OCI-LY3 (cell line): ENCODE data around the gene SLC10A4.

Experiments used
- H2AFZ ChIP-seq: fragments of 200-600, 300-600 bp; shearing (Covaris generic); 2 replicates; pipeline ENCODE4 v1.6.0; 2014; ENCODE audit warnings: antibody characterized with exemption, low read depth, low read length
- H3K27ac ChIP-seq: fragments of 200-600, 300-600 bp; sonication (generic); 2 replicates; pipeline ENCODE4 v1.5.1; 2014; ENCODE audit warnings: mild to moderate bottlenecking, low read length, moderate library complexity, mixed read lengths
- H3K27me3 ChIP-seq: fragments of 200-600, 300-600 bp; sonication (generic); 2 replicates; pipeline ENCODE4 v1.6.1; 2014; ENCODE audit warnings: low read depth, low read length, mixed read lengths
- H3K36me3 ChIP-seq: fragments of 200-600, 300-600 bp; sonication (generic); replicated peaks from 2 replicates; pipeline ENCODE3; 2014; ENCODE audit warnings: low read depth, low read length, mixed read lengths
- H3K4me1 ChIP-seq: fragments of 300-600, 200-600 bp; sonication (generic); 2 replicates; pipeline ENCODE4 v1.6.1; 2014; ENCODE audit warnings: low read length, mixed read lengths
- H3K4me2 ChIP-seq: fragments of 200-600, 300-600 bp; sonication (generic); 2 replicates; pipeline ENCODE4 v1.6.1; 2014; ENCODE audit warnings: low read length, mixed read lengths
- H3K4me3 ChIP-seq: fragments of 300-600, 200-600 bp; sonication (generic); 2 replicates; pipeline ENCODE4 v1.5.1; 2014; ENCODE audit warnings: antibody characterized with exemption, mild to moderate bottlenecking, low read length, moderate library complexity
- H3K79me2 ChIP-seq: fragments of 300-600, 200-600 bp; shearing (Covaris generic); 2 replicates; pipeline ENCODE4 v1.6.1; 2014; ENCODE audit warnings: mild to moderate bottlenecking, low read length, mixed read lengths
- H3K9ac ChIP-seq: fragments of 300-600, 200-600 bp; shearing (Covaris generic); 2 replicates; pipeline ENCODE4 v1.6.0; 2014; ENCODE audit warnings: mild to moderate bottlenecking, low read length, moderate library complexity
- H3K9me3 ChIP-seq: fragments of 200-600, 300-600 bp; shearing (Covaris generic); 2 replicates; pipeline ENCODE4 v1.6.1; 2014; ENCODE audit warnings: low read length, mixed read lengths; ENCODE audit not compliant: insufficient read depth
- H4K20me1 ChIP-seq: fragments of 200-600, 300-600 bp; sonication (generic); 2 replicates; pipeline ENCODE4 v1.6.1; 2016; ENCODE audit warnings: low read length, mixed read lengths; ENCODE audit not compliant: insufficient read depth
- EZH2phosphoT487 ChIP-seq: fragments of 200-600 bp; shearing (Covaris generic); IDR thresholded peaks from 2 replicates; pipeline ENCODE4 v1.6.1; 2018; ENCODE audit warnings: antibody characterized with exemption, mixed run types, low read depth
- TF ChIP-seq, protein P1 (sequence below): fragments of 200-600, 300-600 bp; sonication (generic); IDR thresholded peaks from 2 replicates; pipeline ENCODE4 v1.5.1; 2014; ENCODE audit warnings: antibody characterized with exemption, low read length, low read depth

The SLC10A4 gene

DNA sequence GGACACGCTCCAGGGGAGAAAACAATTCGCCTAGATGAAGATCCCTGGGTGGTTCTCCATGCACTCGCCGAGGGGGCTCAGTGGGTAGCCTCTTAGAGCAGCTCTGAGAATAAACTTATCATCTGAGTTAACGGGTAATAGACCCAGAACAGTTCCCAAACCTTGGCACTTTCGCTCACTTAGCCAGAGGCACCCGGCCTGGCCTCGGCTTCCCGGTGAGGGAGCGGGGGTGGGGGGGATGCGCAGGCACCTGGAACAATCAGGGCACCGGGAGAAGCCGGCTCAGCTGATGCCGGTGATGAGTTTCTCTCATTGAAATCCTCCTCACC is 6.5 kb downstream of the SLC10A4 start:
- H3K4me1 ChIP-seq, result no peaks in the 10 kb centered on the region
- no peaks in the 10 kb centered on the region for H3K9me3 ChIP-seq
- H3K9ac ChIP-seq, result no peak overlapping the region
- no peaks in the 10 kb centered on the region for H3K79me2 ChIP-seq
- H3K27ac ChIP-seq, result no peak overlapping the region
- TF ChIP-seq, protein P1, sequence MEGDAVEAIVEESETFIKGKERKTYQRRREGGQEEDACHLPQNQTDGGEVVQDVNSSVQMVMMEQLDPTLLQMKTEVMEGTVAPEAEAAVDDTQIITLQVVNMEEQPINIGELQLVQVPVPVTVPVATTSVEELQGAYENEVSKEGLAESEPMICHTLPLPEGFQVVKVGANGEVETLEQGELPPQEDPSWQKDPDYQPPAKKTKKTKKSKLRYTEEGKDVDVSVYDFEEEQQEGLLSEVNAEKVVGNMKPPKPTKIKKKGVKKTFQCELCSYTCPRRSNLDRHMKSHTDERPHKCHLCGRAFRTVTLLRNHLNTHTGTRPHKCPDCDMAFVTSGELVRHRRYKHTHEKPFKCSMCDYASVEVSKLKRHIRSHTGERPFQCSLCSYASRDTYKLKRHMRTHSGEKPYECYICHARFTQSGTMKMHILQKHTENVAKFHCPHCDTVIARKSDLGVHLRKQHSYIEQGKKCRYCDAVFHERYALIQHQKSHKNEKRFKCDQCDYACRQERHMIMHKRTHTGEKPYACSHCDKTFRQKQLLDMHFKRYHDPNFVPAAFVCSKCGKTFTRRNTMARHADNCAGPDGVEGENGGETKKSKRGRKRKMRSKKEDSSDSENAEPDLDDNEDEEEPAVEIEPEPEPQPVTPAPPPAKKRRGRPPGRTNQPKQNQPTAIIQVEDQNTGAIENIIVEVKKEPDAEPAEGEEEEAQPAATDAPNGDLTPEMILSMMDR, result no peak
- TF ChIP-seq EZH2phosphoT487, result no peak
- H3K36me3 ChIP-seq, result no peaks in the 10 kb centered on the region
- no peak overlapping the region for H3K4me2 ChIP-seq
- no peaks in the 10 kb centered on the region for H3K27me3 ChIP-seq
- H3K4me3 ChIP-seq, result no peak overlapping the region
- no peak overlapping the region for H2AFZ ChIP-seq
- no peaks in the 10 kb centered on the region for H4K20me1 ChIP-seq

DNA sequence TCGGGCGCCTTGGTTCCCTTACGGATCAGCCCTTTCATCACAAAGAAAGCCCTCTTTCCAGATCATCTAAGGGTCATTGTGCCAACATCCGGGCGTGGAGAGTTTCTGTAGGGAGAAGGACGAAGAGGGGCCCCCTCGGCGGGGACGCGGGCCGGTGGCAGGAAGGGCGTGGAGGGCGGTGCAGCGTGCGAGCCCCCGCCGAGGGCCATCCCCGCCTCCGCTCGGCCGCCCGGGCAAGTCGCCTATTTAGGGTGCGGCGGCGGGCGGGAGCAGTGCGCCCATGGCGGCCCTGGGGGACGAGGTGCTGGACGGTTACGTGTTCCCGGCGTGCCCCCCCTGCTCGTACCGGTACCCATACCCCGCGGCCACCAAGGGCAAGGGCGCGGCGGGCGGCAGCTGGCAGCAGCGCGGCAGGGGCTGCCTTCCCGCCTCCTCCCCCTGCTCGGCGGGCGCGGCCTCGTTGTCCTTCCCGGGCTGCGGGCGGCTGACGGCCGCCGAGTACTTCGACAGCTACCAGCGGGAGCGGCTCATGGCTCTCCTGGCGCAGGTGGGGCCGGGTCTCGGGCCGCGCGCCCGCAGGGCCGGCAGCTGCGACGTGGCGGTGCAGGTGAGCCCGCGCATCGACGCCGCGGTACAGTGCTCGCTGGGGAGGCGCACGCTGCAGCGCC is 7.0 kb downstream of the SLC10A4 start, which contains the start of gene ZAR1:
ZAR1 (plus strand) TSS at position 241 of the 668 bp plus-strand sequence; CDS start at position 281, 40 bp downstream.
- no peaks in the 10 kb centered on the region for H3K79me2 ChIP-seq
- no peak for TF ChIP-seq EZH2phosphoT487
- H3K36me3 ChIP-seq, result no peaks in the 10 kb centered on the region
- H3K27ac ChIP-seq, result no peak within 1 kb of the TSS
- no peak within 1 kb of the TSS for H3K9ac ChIP-seq
- no peaks in the 10 kb centered on the region for H3K4me1 ChIP-seq
- no peak within 1 kb of the TSS for H2AFZ ChIP-seq
- H4K20me1 ChIP-seq, result no peaks in the 10 kb centered on the region
- no peak within 1 kb of the TSS for H3K4me2 ChIP-seq
- no peak within 1 kb of the TSS for H3K4me3 ChIP-seq
- no peaks in the 10 kb centered on the region for H3K27me3 ChIP-seq
- no peaks in the 10 kb centered on the region for H3K9me3 ChIP-seq

DNA sequence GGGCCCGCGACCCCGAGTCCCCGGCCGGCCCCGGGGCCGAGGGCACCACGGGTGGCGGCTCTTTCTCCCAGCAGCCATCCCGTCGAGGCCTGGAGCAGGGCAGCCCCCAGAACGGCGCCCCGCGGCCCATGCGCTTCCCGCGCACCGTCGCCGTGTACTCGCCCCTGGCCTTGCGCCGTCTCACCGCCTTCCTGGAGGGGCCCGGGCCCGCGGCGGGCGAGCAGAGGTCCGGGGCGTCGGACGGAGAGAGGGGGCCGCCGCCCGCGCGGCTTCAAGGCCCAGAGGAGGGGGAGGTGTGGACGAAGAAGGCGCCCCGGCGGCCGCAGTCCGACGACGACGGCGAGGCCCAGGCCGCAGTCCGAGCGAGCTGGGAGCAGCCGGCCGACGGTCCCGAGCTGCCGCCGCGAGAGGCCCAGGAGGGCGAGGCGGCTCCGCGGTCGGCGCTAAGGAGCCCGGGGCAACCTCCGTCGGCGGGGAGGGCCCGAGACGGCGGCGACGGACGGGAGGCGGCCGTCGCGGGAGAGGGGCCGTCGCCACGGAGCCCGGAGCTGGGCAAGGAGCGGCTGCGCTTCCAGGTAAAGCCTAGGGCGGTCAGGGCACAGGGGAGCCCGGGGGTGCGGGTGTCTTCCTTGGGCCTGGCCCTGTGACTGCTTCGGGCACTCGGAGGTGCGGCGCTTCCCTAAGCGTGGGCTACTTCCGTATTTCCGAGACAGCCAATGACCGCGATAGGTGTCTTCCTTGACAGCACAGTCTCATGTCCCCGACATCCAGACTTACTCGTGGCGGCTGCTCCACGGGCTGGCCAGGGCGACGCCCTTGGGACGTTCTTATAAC is 7.8 kb downstream of the SLC10A4 start:
- Histone ChIP-seq H3K79me2 (no peaks in the 10 kb centered on the region), H3K9ac (no peak overlapping the region), H3K4me2 (no peak overlapping the region), H3K27me3 (no peaks in the 10 kb centered on the region), H2AFZ (no peak overlapping the region), H4K20me1 (no peaks in the 10 kb centered on the region), H3K4me3 (no peak overlapping the region), H3K9me3 (no peaks in the 10 kb centered on the region), H3K4me1 (no peaks in the 10 kb centered on the region), H3K27ac (no peak overlapping the region), H3K36me3 (no peaks in the 10 kb centered on the region)
- TF ChIP-seq, protein P1, result no peak
- TF ChIP-seq EZH2phosphoT487, result no peak

DNA sequence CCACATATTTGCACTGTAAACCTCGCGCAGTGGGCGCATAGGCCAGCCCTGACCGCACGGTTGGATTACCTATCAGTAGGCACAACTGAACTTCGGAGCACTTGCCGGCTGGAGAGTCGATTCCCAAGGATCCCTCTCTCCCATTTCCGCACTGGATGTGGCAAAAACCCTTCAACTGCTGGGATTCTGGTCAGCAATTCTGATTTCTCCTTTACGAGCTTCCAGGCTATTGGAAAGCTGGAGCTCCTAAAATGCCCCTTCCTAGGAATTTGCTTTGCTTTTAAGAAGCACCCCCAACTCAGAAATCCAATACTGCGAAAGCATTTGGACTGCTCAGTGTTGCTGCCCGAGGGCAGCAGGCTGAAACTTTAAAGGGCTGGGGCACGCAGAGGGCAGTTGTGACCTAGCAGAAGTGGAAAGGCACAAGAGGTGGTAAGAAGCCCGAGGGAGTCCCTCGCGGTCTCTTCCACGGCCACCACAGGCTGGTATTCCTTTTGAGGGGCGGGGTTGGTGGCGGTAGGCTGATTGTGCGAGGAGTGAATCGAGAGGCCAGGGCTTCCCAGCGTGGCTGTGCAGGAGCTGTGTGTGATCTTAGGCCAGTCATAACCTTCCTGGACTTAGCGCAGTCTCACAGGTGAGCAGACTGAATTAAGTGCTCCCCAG is 8.5 kb downstream of the SLC10A4 start:
- no peak overlapping the region for H3K4me3 ChIP-seq
- no peaks in the 10 kb centered on the region for H3K79me2 ChIP-seq
- H3K4me2 ChIP-seq, result no peak overlapping the region
- H2AFZ ChIP-seq, result no peak overlapping the region
- H3K4me1 ChIP-seq, result no peaks in the 10 kb centered on the region
- no peaks in the 10 kb centered on the region for H3K27me3 ChIP-seq
- H3K9ac ChIP-seq, result no peak overlapping the region
- H3K9me3 ChIP-seq, result no peaks in the 10 kb centered on the region
- H3K36me3 ChIP-seq, result no peaks in the 10 kb centered on the region
- no peaks in the 10 kb centered on the region for H4K20me1 ChIP-seq
- H3K27ac ChIP-seq, result no peak overlapping the region
- TF ChIP-seq EZH2phosphoT487, result no peak
- TF ChIP-seq, protein P1, result no peak
